Measurements from ENCODE around the gene PKHD1.
A peak's percentile ranks its signal among the peaks of the same experiment; 100 is the strongest.

The PKHD1 gene

GRCh38 chr6:52024451-52025068 is 62.9 kb downstream of the PKHD1 start:
- no peak for TF ChIP-seq MAX (IDR thresholded peaks at IDR 0.05)
- TF ChIP-seq RAD21 (IDR thresholded peaks at IDR 0.05; ENCODE audit: low read depth): no peak
- TF ChIP-seq TEAD4 (IDR thresholded peaks at IDR 0.05): no peak
- no peak for TF ChIP-seq CEBPB (IDR thresholded peaks at IDR 0.05)
- no peak for TF ChIP-seq CREB1 (IDR thresholded peaks at IDR 0.05; ENCODE audit: low read depth)
- TF ChIP-seq FOXM1 (IDR thresholded peaks at IDR 0.05; ENCODE audit: borderline replicate concordance, low read depth): no peak
- no peak for TF ChIP-seq YY1 (IDR thresholded peaks at IDR 0.05; ENCODE audit: low read depth)
- TF ChIP-seq EP300 (IDR thresholded peaks at IDR 0.05; ENCODE audit: borderline replicate concordance): no peak

- TF ChIP-seq EP300 (IDR thresholded peaks at IDR 0.05; ENCODE audit: borderline replicate concordance) (no peak), TEAD4 (IDR thresholded peaks at IDR 0.05) (no peak), RAD21 (IDR thresholded peaks at IDR 0.05; ENCODE audit: low read depth) (no peak), REST (IDR thresholded peaks at IDR 0.05; ENCODE audit: low read depth) (no peak), ZBTB7A (IDR thresholded peaks at IDR 0.05; ENCODE audit: low read depth) (no peak), TAF1 (IDR thresholded peaks at IDR 0.05; ENCODE audit: low read depth) (no peak), MAX (IDR thresholded peaks at IDR 0.05) (no peak), TCF12 (IDR thresholded peaks at IDR 0.05; ENCODE audit: low read depth) (no peak), CEBPB (IDR thresholded peaks at IDR 0.05) (no peak), CREB1 (IDR thresholded peaks at IDR 0.05; ENCODE audit: low read depth) (no peak), USF1 (IDR thresholded peaks at IDR 0.05) (no peak)
These were observed 64.7 kb downstream of the PKHD1 start for GRCh38 chr6:52022675-52023074.

- peak; percentile 44; the same call in 1 of the 2 replicates for TF ChIP-seq CEBPB (IDR thresholded peaks at IDR 0.05)
- TF ChIP-seq EGR1 (IDR thresholded peaks at IDR 0.05): no peak
- TF ChIP-seq RAD21 (IDR thresholded peaks at IDR 0.05; ENCODE audit: low read depth): peak; percentile 74
These were observed 66.4 kb downstream of the PKHD1 start for GRCh38 chr6:52020945-52021570.

GRCh38 chr6:52019881-52020280 is 67.5 kb downstream of the PKHD1 start:
- TF ChIP-seq RAD21 (IDR thresholded peaks at IDR 0.05; ENCODE audit: low read depth): no peak

GRCh38 chr6:52019092-52019491 is 68.3 kb downstream of the PKHD1 start:
- TF ChIP-seq TEAD4 (IDR thresholded peaks at IDR 0.05): no peak
- no peak for TF ChIP-seq NFIC (IDR thresholded peaks at IDR 0.05)
- TF ChIP-seq TAF1 (IDR thresholded peaks at IDR 0.05; ENCODE audit: low read depth): no peak
- no peak for TF ChIP-seq FOXM1 (IDR thresholded peaks at IDR 0.05; ENCODE audit: borderline replicate concordance, low read depth)
- no peak for TF ChIP-seq USF1 (IDR thresholded peaks at IDR 0.05)
- no peak for TF ChIP-seq ZBTB7A (IDR thresholded peaks at IDR 0.05; ENCODE audit: low read depth)
- no peak for TF ChIP-seq EGR1 (IDR thresholded peaks at IDR 0.05)
- no peak for TF ChIP-seq TCF12 (IDR thresholded peaks at IDR 0.05; ENCODE audit: low read depth)
- TF ChIP-seq CREB1 (IDR thresholded peaks at IDR 0.05; ENCODE audit: low read depth): no peak
- TF ChIP-seq EP300 (IDR thresholded peaks at IDR 0.05; ENCODE audit: borderline replicate concordance): no peak
- no peak for TF ChIP-seq RAD21 (IDR thresholded peaks at IDR 0.05; ENCODE audit: low read depth)
- no peak for TF ChIP-seq MAX (IDR thresholded peaks at IDR 0.05)
- no peak for TF ChIP-seq YY1 (IDR thresholded peaks at IDR 0.05; ENCODE audit: low read depth)

GRCh38 chr6:52016915-52017748 is 70.3 kb downstream of the PKHD1 start:
- TF ChIP-seq REST (IDR thresholded peaks at IDR 0.05; ENCODE audit: low read depth) (no peak), USF1 (IDR thresholded peaks at IDR 0.05) (no peak), EGR1 (IDR thresholded peaks at IDR 0.05) (no peak), RAD21 (IDR thresholded peaks at IDR 0.05; ENCODE audit: low read depth) (no peak), TEAD4 (IDR thresholded peaks at IDR 0.05) (no peak), TCF12 (IDR thresholded peaks at IDR 0.05; ENCODE audit: low read depth) (no peak), ZBTB7A (IDR thresholded peaks at IDR 0.05; ENCODE audit: low read depth) (no peak), NFIC (IDR thresholded peaks at IDR 0.05) (no peak), TAF1 (IDR thresholded peaks at IDR 0.05; ENCODE audit: low read depth) (no peak), CEBPB (IDR thresholded peaks at IDR 0.05) (no peak), YY1 (IDR thresholded peaks at IDR 0.05; ENCODE audit: low read depth) (no peak), FOXM1 (IDR thresholded peaks at IDR 0.05; ENCODE audit: borderline replicate concordance, low read depth) (no peak), CREB1 (IDR thresholded peaks at IDR 0.05; ENCODE audit: low read depth) (no peak), MAX (IDR thresholded peaks at IDR 0.05) (no peak), EP300 (IDR thresholded peaks at IDR 0.05; ENCODE audit: borderline replicate concordance) (no peak)

Data from Ishikawa (cell line).